ENCODE results near the gene IGSF22. TPM values are rescaled to one million over a fixed set of nuclear protein-coding genes. Genes with fewer than 3 reads are reported as not detected.

Gene IGSF22
- total RNA-seq, 3 donors from 2014 or later (not counting 1 experiment from before 2014, with no cell fraction given), result 0.83 to 1.7 (median 1.2) TPM

GRCh38 chr11:18757811-18758210 lies 31.8 kb upstream of the IGSF22 start:
- Histone ChIP-seq H3K4me3 (ENCODE audit: low read length) (no peak overlapping the region), H3K9me3 (ENCODE audit: control insufficient read depth, insufficient read depth, low read length) (no peaks in the 10 kb centered on the region), H3K27me3 (ENCODE audit: control insufficient read depth, insufficient read depth, low read length) (no peaks in the 10 kb centered on the region), H3K4me1 (ENCODE audit: control insufficient read depth, insufficient read depth, low read length) (no peaks in the 10 kb centered on the region), H3K36me3 (ENCODE audit: control insufficient read depth, insufficient read depth, low read length) (no peaks in the 10 kb centered on the region), H3K27ac (ENCODE audit: low read length) (no peak overlapping the region)
- Mint-ChIP-seq H3K4me1 (no peaks in the 10 kb centered on the region), H3K4me3 (no peak overlapping the region), H3K36me3 (no peaks in the 10 kb centered on the region), H3K27me3 (ENCODE audit: low read depth in 2 of 2) (peaks cover 0 to 8% of the 10 kb centered on the region in 2 donors), H3K27ac (no peak overlapping the region), H3K9me3 (no peaks in the 10 kb centered on the region)
- intact Hi-C loops (cut with micrococcal nuclease), result no loop called here
- TF ChIP-seq, protein P1, sequence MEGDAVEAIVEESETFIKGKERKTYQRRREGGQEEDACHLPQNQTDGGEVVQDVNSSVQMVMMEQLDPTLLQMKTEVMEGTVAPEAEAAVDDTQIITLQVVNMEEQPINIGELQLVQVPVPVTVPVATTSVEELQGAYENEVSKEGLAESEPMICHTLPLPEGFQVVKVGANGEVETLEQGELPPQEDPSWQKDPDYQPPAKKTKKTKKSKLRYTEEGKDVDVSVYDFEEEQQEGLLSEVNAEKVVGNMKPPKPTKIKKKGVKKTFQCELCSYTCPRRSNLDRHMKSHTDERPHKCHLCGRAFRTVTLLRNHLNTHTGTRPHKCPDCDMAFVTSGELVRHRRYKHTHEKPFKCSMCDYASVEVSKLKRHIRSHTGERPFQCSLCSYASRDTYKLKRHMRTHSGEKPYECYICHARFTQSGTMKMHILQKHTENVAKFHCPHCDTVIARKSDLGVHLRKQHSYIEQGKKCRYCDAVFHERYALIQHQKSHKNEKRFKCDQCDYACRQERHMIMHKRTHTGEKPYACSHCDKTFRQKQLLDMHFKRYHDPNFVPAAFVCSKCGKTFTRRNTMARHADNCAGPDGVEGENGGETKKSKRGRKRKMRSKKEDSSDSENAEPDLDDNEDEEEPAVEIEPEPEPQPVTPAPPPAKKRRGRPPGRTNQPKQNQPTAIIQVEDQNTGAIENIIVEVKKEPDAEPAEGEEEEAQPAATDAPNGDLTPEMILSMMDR (IDR thresholded peaks at IDR 0.05), result no peak
- no peak for DNase-seq
- no peak for ATAC-seq
- WGBS (ENCODE audit: insufficient coverage), result 88% methylated on average over 3 of the region's 3 CpGs

DNA sequence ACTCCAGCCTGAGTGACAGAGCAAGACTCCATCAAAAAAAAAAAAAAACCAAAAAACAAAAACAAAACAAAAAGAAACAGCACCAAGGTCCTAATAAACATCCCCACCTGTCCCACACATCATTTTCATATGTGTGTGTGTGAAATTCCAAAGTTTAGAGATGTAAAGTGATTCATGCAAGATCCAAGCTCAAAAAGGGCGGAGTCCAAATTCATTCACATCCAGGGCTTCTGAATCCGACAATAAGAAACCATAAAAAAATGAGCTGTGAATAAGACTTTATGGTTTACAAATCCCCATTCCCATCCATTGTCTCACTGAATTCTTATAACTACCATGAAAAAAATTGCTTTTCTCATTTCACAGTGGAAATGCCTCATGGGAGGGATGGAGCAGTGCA lies 30.9 kb upstream of the IGSF22 start:
- no peaks in the 10 kb centered on the region for H3K9me3 Mint-ChIP-seq
- Histone ChIP-seq H3K4me1 (ENCODE audit: control insufficient read depth, insufficient read depth, low read length) (no peaks in the 10 kb centered on the region), H3K9me3 (ENCODE audit: control insufficient read depth, insufficient read depth, low read length) (no peaks in the 10 kb centered on the region), H3K4me3 (ENCODE audit: low read length) (no peak overlapping the region), H3K36me3 (ENCODE audit: control insufficient read depth, insufficient read depth, low read length) (no peaks in the 10 kb centered on the region), H3K27me3 (ENCODE audit: control insufficient read depth, insufficient read depth, low read length) (no peaks in the 10 kb centered on the region), H3K27ac (ENCODE audit: low read length) (no peak overlapping the region)
- WGBS (ENCODE audit: insufficient coverage), result no CpG with 5 or more reads among the region's 2 CpGs
- H3K27ac Mint-ChIP-seq, result no peak overlapping the region
- peaks cover 0 to 8% of the 10 kb centered on the region in 2 donors for H3K27me3 Mint-ChIP-seq (ENCODE audit: low read depth in 2 of 2)
- H3K4me1 Mint-ChIP-seq, result no peaks in the 10 kb centered on the region
- TF ChIP-seq, protein P1 (IDR thresholded peaks at IDR 0.05), result no peak
- H3K36me3 Mint-ChIP-seq, result no peaks in the 10 kb centered on the region
- DNase-seq (no peak), ATAC-seq (no peak)
- intact Hi-C loops (cut with micrococcal nuclease), result no loop called here
- H3K4me3 Mint-ChIP-seq, result no peak overlapping the region

DNA sequence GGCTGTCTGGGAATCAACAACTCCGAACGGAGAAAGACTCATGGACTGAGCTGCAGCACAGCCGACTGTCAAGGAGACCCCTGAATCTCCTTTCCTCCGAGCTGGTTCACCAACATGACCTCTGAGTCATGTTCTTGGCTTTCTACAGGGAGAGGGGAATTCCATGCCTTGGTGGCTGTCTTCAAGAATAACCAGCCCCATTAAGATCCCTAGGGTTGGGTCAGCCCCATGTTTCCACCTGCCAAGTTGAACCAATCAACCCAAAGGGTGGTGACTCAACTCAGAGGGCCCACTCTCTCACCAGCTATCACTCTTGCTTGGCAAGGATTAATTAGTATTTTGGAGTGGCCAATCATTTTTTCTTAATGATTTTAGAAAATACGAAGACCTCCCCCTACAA lies 28.3 kb upstream of the IGSF22 start:
- H3K27ac ChIP-seq (ENCODE audit: low read length), result no peak overlapping the region
- intact Hi-C loops (cut with micrococcal nuclease), result no loop called here
- ATAC-seq (no peak), DNase-seq (no peak)
- H3K36me3 ChIP-seq (ENCODE audit: control insufficient read depth, insufficient read depth, low read length), result no peaks in the 10 kb centered on the region
- Mint-ChIP-seq H3K27me3 (ENCODE audit: low read depth in 2 of 2) (peaks cover 0 to 10% of the 10 kb centered on the region in 2 donors), H3K36me3 (no peaks in the 10 kb centered on the region), H3K27ac (no peak overlapping the region), H3K4me1 (no peaks in the 10 kb centered on the region), H3K4me3 (no peak overlapping the region), H3K9me3 (no peaks in the 10 kb centered on the region)
- no peak overlapping the region for H3K4me3 ChIP-seq (ENCODE audit: low read length)
- H3K4me1 ChIP-seq (ENCODE audit: control insufficient read depth, insufficient read depth, low read length), result no peaks in the 10 kb centered on the region
- 70% methylated on average over 5 of the region's 5 CpGs for WGBS (ENCODE audit: insufficient coverage)
- TF ChIP-seq, protein P1 (IDR thresholded peaks at IDR 0.05), result no peak
- H3K9me3 ChIP-seq (ENCODE audit: control insufficient read depth, insufficient read depth, low read length), result no peaks in the 10 kb centered on the region
- H3K27me3 ChIP-seq (ENCODE audit: control insufficient read depth, insufficient read depth, low read length), result no peaks in the 10 kb centered on the region

GRCh38 chr11:18752502-18752901 lies 26.5 kb upstream of the IGSF22 start:
- Mint-ChIP-seq H3K27ac (no peak overlapping the region), H3K4me3 (no peak overlapping the region), H3K27me3 (ENCODE audit: low read depth in 2 of 2) (peaks cover 0 to 7% of the 10 kb centered on the region in 2 donors), H3K4me1 (no peaks in the 10 kb centered on the region), H3K9me3 (no peaks in the 10 kb centered on the region), H3K36me3 (no peaks in the 10 kb centered on the region)
- no peaks in the 10 kb centered on the region for H3K36me3 ChIP-seq (ENCODE audit: control insufficient read depth, insufficient read depth, low read length)
- no peaks in the 10 kb centered on the region for H3K4me1 ChIP-seq (ENCODE audit: control insufficient read depth, insufficient read depth, low read length)
- WGBS (ENCODE audit: insufficient coverage), result 72% methylated on average over 3 of the region's 3 CpGs
- intact Hi-C loops (cut with micrococcal nuclease), result no loop called here
- H3K9me3 ChIP-seq (ENCODE audit: control insufficient read depth, insufficient read depth, low read length), result no peaks in the 10 kb centered on the region
- TF ChIP-seq, protein P1 (IDR thresholded peaks at IDR 0.05), result no peak
- H3K4me3 ChIP-seq (ENCODE audit: low read length), result no peak overlapping the region
- ATAC-seq (no peak), DNase-seq (no peak)
- H3K27ac ChIP-seq (ENCODE audit: low read length), result no peak overlapping the region
- no peaks in the 10 kb centered on the region for H3K27me3 ChIP-seq (ENCODE audit: control insufficient read depth, insufficient read depth, low read length)

Measured in natural killer cell (primary cell).